OCI-LY7 (cell line): ENCODE results near the gene MAST1.
"Not testable (repeated sequence)": the region's sequence is repeated elsewhere in the genome, so short reads cannot be mapped to it uniquely, and the experiment has no call there.

ENCODE experiments used
- CTCF ChIP-seq: fragments of 200-600 bp; sonication (generic); conservative IDR thresholded peaks from 2 replicates; pipeline ENCODE4 v1.5.1; 2014; ENCODE audit warnings: mild to moderate bottlenecking, antibody characterized with exemption, low read length, moderate library complexity, mixed read lengths
- EZH2phosphoT487 ChIP-seq: fragments of 200-600 bp; sonication (generic); IDR thresholded peaks from 2 replicates; pipeline ENCODE4 v1.6.1; 2018; ENCODE audit warnings: low read depth, borderline replicate concordance, mild to moderate bottlenecking, mixed run types, antibody characterized with exemption, low read length, moderate library complexity, mixed read lengths

- not testable (repeated sequence) for TF ChIP-seq CTCF, EZH2phosphoT487
Measured at GRCh38 chr19:12890299-12890786, 52.0 kb downstream of the MAST1 start.
